GM18868 (cell line): Measurements from ENCODE around the gene HCN4.
"Not testable (repeated sequence)": the region's sequence is repeated elsewhere in the genome, so short reads cannot be mapped to it uniquely, and the experiment has no call there.

Experiments used
- ATAC-seq: cut with Tn5 transposase; IDR thresholded peaks from one replicate; pipeline ENCODE4 v1.9.1; 2021; ENCODE audit warnings: mild to moderate bottlenecking, moderate library complexity; ENCODE audit not compliant: unreplicated experiment

The HCN4 gene

DNA sequence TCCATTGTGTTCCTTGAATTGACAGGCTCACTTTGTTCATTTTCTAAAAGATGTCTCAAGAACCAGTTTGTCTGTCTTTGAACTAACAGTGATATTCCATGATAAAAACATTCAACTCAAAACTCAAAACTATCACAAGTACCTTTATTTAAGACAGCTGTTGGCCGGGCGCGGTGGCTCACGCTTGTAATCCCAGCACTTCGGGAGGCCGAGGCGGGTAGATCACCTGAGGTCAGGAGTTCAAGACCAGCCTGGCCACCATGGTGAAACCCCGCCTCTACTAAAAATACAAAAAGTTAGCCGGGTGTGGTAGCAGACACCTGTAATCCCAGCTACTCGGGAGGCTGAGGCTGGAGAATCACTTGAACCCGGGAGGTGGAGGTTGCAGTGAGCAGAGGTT, 68.5 kb downstream of the HCN4 start:
- not testable (repeated sequence) for ATAC-seq

DNA sequence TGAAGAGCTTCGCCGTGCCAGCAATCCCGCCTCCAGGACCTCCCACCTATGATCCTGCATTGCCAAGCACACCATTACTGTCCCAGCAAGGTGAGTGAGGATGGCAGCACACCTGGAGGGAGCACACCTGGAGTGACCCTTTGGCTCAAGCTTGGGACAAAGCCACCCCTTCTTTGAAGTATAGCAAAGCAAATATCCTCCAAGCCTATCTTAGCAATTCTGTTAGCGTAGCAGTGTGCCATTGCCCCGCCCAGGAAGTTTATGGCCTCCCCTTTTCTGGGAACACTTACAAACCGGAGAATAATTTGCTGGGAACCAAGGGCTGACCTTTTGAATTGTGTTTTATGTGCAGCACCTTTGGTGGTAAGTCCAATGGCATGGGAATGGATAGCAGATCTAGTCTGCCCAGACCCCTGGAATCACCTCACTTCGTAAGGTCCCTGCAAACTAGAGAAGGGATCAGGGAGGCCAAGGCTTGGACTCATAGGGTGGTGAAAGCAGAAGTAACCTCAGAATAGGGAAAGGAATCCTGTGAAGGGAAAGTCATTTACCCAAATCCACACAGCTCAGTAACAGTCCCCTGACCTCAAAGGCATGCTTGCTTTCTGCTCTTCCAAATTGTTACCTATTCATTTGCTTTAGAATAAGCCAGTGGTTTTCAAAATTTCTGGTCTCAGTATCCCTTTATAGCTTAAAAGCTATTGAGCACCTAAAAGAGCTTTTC, 70.1 kb downstream of the HCN4 start:
- no peak for ATAC-seq

DNA sequence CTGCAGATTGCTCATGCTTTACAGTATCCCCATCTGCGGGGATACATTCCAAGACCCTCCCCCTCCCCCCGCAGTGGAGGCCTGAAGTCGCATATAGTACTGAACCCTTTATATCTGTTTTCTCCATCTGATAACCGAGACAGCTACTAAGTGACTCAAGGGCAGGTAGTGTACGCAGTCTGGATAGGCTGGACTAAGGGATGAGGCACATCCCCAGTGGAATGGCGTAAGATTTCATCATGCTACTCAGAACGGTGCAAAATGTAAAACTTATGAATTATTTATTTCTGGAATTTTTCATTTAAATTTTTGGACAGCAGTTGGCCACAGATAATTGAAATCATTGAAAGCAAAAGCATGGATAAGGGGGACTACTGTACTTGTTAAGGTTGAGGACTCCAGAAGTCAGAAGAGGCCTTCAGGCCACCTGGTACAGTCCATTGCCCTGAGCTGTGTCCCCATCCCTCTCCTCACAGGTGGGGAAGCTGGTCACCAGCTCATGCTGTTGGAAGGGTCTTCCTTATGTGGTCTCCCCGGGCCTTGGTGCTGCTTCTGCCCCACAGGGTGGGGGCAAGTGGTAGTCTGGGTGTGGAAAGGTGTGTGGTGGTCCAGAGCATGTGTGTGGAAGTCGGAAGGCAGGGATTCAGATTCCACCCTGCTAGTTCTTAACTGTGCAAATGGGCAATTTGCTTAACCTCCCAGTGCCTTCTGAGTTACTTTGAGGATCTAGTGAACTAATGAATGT, 72.0 kb downstream of the HCN4 start:
- ATAC-seq = no peak

DNA sequence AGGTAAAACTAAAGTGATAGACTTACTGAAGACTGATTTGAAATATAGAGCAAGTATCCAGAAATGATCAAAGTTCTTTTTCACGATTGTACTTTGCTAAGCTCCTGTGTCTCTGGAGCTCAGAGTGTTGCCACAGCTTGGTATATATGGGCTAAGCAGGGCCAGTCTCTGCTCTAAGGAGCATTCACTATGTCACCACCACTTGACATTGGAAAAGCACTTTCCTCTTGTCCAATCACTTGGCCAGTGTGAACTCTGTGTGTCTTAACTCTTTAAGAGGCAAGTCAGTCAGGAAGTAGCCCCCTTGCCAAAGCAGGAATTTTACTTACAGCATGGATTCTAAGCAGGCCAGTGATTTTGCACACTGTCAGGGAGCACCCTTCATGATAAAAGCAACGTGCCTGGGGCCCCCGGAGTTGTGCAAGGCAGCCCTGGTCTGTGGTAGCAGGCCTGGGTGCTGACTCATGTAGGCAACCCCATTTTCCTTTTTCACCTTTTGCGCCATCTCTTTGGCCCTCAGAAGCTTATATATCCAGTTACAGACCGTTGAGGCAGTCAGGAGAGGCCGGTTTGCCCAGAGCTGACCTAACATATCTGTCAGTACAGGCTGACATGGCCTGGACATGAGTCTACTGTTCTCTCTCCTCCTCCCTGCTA, 73.0 kb downstream of the HCN4 start:
- no peak for ATAC-seq

DNA sequence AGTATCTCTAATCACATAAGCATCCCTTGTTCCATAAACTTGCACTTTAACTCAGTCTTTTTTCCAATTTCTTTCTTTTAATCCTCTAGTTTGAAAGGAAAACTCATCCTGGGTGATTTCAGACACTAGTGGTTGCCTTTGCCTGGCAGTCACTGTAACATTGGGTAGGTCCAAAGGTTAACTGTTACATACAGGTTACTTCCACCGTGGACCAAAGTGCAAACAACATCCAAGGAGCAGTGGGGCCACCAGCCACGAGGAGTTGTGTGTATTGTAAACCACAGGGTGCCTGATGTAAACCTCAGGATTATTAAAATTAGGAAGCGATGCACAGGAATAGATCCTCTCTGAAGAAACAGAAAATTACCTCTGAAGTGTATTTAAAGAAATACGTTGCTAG, 75.0 kb downstream of the HCN4 start:
- ATAC-seq = no peak

DNA sequence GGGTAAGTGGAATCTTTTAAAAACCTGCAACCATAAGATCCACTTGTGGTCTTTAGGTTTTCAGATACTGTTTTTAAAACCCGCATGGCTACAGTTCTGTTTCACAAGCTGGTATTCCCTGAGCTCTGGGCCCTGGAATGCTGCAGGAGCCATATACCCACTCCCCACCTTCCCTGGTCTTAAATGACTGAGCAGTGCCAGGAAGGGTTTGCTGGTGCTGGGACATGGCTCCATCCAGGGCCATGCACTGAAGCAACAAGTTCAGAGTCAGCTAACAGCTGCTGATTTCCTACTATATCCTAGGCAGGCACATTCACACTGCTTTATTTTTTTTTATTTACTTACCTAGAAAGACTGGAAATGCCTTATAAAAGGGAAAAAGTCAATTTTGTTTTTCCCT, 77.3 kb downstream of the HCN4 start:
- no peak for ATAC-seq

DNA sequence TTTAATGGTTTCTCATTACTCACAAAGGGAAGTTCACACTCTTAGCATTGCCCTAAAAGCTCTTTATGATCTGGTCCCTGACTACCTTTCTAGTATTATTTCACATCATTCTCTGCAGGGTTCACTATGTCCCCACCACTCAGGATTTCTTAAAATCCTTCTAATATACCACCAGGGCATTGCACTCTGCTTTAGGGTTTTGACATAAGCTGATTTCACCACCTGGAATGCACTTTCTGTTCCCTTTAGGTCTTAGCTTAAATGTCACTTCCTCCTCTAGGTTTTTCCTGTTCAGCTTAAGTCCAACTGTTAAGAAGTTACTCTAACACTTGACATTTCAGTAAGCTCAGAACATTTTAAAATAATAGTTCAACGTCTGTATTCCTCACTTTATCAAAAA, 81.7 kb downstream of the HCN4 start:
- ATAC-seq = no peak

DNA sequence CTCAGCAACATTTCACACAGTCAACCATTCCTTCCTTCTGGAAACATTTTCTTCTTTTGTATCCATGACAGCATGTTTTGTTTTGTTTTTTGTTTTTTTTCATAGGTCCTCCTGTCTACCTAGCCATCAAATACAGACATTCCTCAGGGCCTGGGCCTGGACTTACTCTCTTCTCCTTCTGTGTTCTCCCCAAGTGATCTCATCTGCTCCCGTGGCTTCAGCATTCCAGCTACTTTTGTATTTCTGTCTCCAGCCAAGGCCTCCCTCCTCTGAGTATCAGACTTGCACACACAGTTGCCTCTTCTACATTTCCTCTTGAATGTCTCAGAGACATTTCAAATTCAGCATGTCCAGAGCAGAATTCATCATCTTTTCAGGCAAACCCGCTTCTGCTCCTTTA, 82.4 kb downstream of the HCN4 start:
- no peak for ATAC-seq

DNA sequence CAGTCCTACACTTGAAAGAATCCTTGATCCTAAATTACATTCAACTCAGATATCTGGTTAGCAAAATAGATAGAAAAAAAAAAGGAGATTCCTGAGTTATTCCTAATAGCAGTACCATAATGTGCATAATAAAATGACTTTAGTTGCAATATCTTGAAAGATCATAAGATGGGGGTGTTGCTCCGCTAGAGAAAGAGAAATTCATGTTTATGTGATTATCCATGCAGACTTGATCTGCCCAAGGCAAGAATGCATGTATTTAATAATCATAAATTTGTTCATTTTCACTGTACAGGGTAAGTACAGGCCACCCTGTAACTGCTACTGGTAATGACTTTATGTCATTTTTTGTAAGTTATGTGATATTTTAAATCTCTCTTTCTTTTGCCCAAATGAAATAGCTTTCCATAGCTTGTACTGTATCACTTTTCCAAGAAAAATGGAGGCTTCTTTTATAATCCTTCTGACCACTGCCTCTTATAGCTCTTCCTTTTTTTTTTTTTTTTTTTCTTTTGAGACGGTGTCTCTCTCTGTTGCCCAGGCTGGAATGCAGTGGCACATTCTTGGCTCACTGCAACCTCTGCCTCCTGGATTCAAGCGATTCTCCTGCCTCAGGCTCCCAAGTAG, 84.6 kb downstream of the HCN4 start:
- no peak for ATAC-seq

DNA sequence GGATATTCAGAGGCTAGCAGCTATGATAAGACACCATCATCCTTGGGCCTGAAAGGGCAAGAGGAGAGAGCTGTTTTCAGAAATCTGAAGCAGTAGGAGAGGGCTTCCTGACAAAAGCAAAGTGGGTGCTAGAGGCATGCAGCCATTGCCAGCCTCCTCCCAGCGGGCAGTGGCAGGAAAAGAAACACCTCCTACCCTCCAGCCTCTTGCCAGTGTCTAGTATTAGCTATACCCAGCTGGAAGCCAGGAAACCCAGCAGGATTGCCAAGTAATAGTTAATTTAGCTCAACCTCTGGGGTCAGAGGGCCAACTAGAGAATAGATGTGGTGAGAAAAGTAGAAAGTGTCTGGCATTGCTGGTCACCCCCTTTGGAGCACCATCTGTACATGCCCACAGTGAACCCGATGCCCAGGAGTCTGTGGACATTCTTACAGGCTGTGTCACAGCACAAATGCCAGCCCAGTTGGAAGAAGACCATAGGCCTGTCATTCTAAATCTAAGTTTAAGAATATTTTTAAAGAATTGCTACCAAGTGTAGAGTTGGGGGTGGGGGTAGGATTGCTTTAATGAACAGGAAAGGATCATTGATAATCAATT, 85.3 kb downstream of the HCN4 start:
- no peak for ATAC-seq

DNA sequence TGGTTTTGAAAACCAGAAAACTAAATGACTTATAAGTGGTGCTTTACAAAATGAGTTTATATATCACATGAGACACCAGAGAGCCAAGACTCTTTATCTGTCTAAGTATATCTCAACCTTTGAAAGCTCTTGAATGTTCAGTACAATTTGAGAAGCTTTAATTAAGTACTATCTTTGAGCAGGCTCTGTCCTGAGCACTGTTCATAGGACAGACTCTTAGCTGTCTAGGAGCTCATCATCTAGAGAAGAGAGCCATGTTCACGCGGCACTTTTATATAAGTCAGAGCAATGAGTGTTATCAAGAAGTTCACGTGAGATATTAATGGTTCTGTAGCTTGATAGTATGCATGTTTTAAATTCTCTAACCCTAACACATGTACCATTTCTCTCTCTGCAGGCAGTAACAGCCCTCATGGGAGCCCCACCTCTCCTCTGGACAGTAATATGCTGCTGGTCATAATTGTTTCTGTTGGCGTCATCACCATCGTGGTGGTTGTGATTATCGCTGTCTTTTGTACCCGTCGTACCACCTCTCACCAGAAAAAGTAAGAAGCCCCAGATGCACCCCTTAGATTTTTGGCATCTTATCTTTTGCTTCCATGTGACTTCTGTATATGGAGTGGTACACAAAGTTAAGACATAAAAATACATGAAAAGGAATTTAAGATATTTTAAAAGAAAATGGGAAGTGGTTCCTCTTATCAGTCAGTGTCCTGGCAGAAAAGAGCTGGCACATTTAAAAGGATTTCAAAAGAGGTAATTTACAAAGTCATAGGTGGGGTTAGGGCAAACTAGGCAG, 86.0 kb downstream of the HCN4 start:
- ATAC-seq = no peak

DNA sequence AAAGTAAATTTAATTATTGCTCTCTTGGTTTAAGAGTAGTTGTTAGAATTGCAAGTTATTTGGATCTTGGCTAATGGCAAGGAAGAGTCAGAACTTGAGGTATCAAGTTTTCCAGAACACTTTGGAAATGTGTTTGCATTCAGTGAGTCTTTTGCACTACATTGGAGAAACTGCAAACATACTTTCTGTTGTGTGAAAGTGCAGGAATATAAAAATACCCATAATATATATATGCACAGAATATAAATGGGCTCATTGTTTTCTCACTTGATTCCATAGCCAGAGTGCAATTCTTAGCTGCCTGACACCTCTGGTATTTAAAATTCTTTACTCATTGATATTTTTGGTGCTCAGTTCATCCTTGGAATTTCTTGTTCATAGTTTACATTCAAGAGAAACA, 92.9 kb downstream of the HCN4 start:
- no peak for ATAC-seq

DNA sequence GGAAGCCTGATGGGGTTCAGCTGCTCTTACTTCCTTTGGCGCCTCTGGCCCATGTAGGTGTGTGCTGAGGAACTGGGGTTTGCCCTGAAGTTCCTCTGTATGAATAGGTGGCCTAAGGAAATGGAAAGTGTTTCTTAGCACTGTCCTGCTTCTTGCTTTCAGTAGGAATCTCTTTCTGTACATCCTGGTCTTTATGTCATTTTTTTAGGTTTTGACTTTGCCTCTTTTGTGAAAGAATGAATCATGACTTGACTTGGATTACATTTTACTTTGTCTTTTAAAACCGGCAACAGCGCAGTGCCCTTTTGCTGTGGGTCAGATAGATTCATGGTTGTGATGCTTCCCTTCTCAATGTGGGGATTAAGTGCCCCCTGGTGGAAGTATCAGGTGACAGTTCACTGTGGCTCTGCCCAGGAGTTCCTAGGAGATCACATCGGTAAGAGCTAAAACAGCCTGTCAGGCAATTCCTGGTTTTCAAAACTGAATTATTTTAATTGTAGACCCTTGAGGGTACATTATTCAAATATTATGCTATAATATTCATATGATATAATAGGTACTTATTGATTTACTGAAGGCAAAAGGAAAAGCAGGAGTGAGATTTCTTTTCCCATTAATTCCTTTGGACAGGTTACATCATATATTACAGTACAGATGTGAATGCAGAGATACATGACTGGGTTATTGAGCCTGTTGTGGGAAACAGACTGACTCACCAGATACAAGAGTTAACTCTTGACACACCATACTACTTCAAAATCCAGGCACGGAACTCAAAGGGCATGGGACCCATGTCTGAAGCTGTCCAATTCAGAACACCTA, 95.4 kb downstream of the HCN4 start:
- ATAC-seq = no peak

DNA sequence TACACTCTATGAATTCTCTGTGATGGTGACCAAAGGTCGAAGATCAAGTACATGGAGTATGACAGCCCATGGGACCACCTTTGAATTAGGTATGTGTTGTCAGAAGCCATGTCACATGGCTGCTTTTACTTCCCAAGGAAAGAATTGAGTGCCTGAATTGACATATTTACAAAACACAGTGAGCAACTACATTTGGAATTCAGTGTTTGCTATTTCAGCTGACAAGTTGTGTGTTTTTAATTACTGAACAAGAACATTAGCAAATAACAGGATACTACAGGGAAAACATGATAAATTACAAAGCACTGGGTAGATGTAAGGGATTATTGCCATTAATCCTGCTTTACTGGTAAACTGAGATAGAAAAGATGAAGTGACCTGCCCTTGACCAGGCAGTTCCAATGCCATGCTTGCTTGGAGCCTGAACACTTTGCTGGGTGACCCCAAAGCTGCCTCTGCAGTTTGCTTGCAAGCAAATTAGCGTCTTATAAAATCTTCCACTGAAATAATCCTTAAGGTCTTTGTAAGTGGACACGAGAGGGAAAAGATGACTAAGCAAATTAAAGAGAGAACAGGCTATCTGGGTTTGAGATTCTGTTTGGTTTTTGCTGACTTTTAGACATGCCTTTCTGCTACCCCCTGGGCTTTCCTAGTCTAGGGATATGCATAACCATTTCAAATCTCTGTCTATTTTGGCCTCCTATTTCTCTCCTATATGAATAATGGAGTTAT, 98.2 kb downstream of the HCN4 start:
- no peak for ATAC-seq
